ENCODE data around the gene CLEC2D.
"Not testable (repeated sequence)": the region's sequence is repeated elsewhere in the genome, so short reads cannot be mapped to it uniquely, and the experiment has no call there.

Gene CLEC2D

DNA sequence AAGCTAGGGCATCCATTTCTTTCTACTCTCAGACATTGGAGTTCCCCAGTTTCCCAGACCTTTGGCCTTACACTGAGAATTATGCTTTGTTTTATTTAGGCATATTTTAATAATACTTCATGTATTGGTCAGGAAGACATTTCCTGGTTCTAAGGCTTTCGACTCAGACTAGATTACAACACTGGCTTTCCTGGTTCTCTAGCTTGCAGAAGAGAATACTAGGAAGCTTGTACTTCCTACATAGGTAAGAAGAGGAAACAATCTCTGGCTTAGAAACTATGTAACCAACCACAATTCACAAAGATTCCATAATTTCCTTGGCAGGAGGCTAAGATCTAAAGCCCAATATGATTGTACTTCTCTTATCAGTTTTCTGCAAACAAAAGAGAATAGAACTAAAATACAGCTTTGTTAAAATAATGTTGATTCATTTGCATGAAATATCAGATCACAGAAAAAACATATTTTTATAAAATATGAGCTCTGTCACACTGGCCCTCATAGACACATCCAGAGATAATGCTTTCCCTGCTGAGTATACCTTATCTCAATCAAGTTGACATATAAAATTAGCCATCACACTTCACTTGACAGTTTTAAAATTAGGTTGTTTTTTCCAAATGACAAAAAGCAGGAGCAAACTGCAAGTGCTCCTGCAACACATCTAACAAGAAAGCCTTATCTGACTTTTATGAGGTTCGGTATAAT is 30.5 kb downstream of the CLEC2D start:
- DNase-seq (ENCODE audit: low spot score), result peak; percentile 36

DNA sequence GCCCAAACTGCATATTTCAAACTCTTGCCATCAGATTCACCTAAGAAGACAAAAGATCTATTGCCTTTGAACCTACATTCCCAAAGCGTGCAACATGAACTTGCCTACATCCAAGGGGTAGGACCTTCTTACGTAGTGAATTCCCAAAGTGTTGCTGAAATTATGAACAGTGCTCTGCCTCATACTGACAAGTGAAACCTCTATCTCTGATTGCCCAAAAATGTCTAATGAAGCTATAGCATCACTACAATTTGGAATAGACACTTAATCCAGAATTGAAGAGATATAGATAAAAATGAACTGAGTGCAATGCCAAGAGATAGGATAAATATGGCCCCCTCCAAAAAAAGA is 31.1 kb downstream of the CLEC2D start:
- no peak for DNase-seq (ENCODE audit: low spot score)

DNA sequence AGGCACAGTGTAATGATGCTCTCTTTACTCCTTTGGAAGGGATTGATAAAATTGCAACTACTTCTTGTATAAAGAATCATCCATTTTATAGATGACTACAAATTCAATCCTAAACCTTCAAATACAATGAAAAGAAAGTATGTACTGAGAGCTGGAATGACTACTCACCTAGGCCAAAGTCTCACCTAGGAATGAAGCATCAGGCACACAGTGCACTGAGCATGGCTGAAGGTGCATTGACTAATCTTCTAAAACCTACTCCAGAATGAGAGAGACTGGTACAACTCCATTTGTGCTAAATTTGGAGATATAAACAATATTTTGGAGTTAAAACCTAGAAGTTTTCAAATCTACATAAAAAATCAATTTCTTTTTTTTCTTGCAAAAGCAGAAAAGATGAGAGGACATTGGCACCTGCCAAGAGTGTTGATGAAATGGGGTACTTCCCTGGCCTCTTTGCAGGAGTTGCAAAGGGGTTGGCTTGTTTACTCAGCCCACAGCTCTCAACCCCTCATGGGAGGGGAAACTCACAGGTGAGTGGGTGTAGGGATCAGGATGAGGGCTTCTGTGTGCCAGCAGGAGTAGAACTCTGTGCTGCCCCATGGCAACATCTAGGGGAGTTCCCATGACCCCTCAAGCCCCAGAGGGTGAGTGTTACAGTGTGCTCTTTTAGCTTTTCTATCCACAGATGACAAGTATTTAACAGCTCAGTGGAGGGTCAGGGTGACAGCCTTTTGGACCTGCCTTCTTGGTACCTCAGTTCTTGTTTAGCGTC is 32.1 kb downstream of the CLEC2D start:
- DNase-seq (ENCODE audit: low spot score), result no peak

- DNase-seq (ENCODE audit: low spot score), result no peak
Measured at GRCh38 chr12:9702255-9702654, 32.7 kb downstream of the CLEC2D start.

- not testable (repeated sequence) for DNase-seq (ENCODE audit: low spot score)
Measured at GRCh38 chr12:9704561-9704960, 35.0 kb downstream of the CLEC2D start.

DNA sequence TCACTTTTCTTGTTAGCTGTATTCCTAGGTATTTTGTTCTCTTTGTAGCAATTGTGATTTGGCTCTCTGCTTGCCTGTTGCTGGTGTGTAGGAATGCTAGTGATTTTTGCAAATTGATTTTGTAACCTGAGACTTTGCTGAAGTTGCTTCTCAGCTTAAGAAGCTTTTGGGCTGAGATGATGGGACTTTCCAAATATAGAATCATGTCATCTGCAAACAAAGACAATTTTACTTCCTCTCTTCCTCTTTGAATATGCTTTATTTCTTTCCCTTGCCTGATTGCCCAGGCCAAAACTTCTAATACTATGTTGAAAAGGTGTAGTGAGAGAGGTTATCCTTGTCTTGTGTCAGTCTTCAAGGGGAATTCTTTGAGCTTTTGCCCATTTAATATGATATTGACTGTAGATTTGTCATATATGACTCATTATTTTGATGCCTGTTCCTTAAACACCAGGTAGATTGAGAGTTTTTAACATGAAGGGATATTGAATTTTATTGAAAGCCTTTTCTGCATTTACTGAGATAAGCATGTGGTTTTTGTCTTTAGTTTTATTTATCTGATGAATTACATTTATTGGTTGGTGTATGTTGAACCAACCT is 36.7 kb downstream of the CLEC2D start:
- peak; percentile 19 for DNase-seq (ENCODE audit: low spot score)

GRCh38 chr12:9707356-9707755 is 37.8 kb downstream of the CLEC2D start:
- no peak for DNase-seq (ENCODE audit: low spot score)

DNA sequence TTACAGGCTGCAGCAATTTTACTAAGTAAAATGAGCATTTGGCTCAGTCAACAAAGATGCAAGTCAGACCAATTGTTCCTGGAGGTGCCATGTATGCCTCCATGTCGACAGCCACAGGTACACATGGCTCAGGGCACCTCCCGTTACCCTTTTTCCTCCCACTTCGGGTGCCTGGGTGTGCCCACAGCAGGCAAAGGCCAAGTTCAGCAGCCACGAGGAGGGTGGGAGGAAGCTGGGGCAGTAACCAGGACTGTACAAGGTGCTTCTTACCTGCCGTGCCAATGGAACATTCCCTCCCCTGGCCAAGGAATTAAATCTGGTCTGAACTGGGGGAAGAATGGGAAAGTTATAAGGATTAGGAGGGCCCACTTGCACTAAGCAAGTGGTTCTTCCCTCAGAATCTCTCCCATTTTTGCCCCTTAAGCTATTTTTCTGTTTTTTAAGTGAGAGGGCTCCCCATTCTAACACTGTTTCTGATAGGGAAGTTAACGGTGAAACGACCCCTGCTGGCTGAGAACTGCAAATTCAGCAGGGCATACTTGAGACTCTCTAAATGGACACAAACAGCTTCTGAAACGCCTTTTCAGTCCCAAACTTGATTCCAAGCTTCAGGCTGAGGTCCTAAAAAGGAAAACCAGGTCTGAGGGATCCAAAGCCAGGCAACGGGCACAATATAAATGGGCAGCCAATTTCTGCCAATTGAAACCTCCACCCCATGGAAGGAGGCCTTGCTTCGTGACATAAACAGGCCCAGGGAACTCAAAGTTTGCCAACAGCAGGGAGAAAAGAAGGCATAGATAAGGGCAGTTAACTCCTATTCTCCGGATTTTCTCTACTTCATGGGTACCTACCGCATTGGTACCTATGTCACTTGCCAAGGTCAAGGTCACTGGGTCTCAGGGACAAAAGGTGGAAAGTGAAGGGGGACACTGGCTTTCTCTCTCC is 38.6 kb downstream of the CLEC2D start:
- peak; percentile 57 for DNase-seq (ENCODE audit: low spot score)

- no peak for DNase-seq (ENCODE audit: low spot score)
Measured at GRCh38 chr12:9708853-9709252, 39.3 kb downstream of the CLEC2D start.

DNA sequence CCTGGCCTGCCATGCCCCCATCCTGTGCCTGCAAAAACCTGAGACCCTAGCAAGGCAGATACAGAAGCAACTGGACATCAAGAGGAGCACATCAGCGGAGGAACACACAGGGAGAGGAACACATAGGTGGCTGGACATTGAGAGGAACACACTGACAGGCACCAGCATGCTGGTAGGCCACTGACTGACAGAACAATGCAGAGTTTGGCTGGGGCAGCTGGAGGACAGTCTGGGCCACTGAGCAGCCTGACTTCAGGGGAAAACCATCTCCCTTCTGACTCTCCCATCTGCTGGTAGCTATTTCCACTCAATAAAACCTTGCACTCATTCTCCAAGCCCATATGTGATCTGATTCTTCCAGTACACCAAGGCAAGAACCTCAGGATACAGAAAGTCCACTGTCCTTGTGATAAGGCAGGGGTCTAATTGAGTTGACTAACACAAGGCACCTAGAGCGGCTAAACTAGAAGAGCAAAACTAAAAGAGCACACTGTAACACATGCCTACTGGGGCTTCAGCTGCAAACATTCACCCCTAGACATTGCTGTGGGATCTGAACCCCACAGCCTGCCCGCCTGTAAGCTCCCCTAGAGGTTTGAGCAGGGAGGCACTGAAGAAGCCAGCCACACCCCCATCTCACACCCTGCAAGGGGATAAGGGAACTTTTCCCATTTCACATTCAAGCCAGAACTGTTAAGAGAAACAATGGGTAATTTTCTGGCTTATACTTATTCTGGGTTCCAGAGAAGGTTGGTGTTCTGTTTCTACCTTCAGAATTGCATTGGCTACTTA is 41.3 kb downstream of the CLEC2D start:
- no peak for DNase-seq (ENCODE audit: low spot score)

DNA sequence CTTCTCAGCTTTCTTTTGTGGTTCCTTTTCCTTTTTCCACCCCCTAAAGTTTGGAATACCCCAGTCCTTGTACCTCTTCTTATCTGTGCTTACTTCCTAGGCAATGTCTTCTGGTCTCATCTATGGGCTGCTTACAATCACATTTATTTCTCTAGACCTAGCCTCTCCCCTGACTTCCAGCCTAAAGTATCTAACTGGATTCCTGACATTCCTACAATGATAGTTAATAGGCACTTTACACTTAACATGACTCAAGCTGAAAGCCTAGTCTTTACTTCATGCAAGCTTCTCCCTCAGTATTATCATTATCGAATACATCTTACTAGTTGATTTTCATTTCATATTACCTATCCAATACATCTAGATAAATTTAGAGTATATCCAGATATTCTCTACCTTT is 42.2 kb downstream of the CLEC2D start:
- peak; percentile 58 for DNase-seq (ENCODE audit: low spot score)

- DNase-seq (ENCODE audit: low spot score), result not testable (repeated sequence)
Measured at GRCh38 chr12:9713032-9713558, 43.6 kb downstream of the CLEC2D start.

DNA sequence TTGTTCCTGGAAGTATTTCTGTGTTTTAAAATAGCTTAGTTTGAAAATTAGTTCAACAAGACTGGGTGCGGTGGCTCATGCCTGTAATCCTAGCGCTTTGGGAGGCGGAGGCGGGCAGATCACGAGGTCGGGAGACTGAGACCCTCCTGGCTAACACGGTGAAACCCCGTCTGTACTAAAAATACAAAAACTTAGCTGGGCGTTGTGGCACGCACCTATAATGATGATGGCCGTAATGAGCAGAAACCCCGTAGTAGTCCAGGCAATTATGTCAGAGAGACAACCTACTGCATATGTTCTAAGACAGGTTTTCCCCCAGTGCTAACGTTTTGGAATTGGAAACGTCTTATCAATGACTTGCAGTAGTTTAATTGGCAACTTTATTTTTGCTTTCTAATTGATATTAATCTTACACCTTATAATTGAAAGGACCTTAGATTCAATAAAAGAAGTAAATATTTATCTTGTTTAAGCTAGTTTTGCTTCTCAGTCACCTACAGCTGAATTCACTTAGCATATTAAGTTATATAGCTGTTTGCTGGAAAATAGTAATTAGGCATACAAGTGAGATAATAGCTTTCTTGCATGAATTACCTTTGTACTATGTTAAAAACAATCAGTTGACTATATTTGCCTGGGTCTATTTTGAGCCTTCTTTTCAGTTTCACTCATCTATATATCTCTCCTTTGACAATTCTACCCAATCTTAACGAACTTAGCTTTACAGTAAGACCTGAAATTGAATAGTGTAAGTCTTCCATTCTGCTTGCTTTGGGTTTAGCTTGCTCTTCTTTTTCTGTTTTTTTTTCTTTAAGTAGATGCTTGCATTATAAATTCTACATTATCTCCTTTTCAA is 47.8 kb downstream of the CLEC2D start:
- DNase-seq (ENCODE audit: low spot score), result no peak

- DNase-seq (ENCODE audit: low spot score), result peak; percentile 49
Measured at GRCh38 chr12:9718968-9719367, 49.5 kb downstream of the CLEC2D start.

DNA sequence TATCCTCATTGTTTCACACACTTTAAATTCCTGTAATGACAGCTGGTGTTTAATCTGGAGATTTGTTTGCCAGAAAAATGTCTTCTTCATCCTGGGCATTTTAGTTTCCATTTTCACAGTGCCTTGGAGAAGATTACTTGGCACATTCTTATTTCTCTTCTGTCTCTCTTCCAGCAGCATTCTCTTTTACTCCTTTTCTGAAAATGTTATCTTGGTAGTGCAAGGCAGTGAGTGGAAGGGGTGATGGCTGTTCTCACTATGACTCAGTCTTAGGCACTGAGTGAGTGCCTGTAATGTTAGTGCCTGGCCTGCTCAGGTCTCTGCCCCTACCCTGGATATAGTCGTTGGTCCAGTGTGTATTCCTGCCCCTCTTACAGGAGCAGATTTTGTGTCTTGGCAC is 50.3 kb downstream of the CLEC2D start:
- no peak for DNase-seq (ENCODE audit: low spot score)

DNA sequence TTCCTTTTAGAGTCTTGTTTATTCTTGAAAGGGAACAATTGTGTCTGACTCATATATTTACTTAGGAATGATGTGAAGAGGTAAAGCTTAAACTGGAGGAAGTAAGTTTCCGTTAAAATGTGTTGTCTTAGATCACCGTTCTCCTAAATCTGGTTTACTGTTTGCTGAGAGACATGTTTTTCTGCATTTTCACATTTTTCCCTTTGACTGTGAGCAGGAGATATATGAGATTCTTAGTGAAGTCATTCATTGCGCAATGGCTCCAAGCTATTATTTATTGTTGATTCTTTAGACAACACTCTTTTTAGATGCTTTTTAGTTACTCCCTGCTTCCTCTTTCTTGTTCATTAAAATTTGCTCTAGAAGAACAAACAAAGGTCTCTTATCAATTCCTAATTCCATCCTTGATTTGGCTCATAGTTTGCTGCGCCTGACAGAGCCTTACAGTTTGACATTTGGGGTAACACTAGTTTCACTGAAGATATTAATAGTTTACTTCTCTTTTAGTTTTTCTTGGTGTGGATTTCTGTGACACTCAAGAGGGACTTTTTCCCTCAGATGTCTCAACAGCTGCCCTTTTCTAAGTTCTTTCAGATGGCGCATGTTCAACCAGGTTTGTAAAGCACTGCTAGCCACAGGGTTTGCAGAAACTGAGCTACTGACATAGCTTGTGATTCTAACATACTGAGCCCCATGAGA is 52.0 kb downstream of the CLEC2D start:
- peak; percentile 28 for DNase-seq (ENCODE audit: low spot score)

GRCh38 chr12:9724023-9724422 is 54.5 kb downstream of the CLEC2D start:
- DNase-seq (ENCODE audit: low spot score), result no peak

DNA sequence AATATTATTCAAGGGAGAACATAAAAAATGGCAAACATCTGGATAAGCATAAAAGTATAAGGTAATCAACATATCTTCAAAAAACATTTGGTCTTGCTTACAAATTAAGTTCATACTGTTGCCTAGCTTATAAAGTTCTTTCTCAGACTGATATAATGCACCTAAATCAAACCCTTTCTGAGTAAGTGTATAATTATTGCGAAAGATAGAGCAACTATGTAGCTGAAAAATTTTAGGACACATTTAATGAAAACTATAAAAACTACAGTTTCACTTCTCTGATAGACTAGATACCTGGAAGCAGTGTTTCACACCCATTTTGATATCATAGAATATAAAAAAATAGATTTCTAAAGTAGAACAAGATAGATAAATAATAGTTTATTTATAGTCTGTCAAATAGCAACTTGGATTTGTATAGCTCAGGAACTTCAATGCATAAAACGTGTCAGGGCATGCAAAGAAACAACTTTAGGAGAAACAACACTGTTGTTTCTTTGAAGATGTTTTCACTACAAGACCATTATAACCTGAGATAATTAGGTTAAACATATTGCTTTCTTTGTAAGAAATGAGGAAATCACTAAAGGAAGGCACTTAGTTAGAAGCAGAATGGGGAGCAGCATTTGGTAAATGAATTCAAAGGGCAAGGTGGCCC is 55.8 kb downstream of the CLEC2D start:
- DNase-seq (ENCODE audit: low spot score), result no peak

- DNase-seq (ENCODE audit: low spot score), result no peak
Measured at GRCh38 chr12:9727813-9728212, 58.3 kb downstream of the CLEC2D start.
